Type B pancreatic cell (in vitro differentiated cells): ENCODE data around the gene GSTM3. TPM values are rescaled to one million over a fixed set of nuclear protein-coding genes. Genes with fewer than 3 reads are reported as not detected.

Source experiments
- DNase-seq: peaks from one replicate; pipeline ENCODE4 v3.0.0; 2021; ENCODE audit warnings: mixed read lengths; ENCODE audit not compliant: unreplicated experiment; ENCODE audit errors: extremely low spot score
- H3K27ac Mint-ChIP-seq: 2 replicates; pipeline ENCODE4 v1.8.0; 2021; ENCODE audit warnings: mild to moderate bottlenecking, mixed read lengths
- H3K27me3 Mint-ChIP-seq: 2 replicates; pipeline ENCODE4 v1.8.0; 2021; ENCODE audit warnings: mixed read lengths
- H3K36me3 Mint-ChIP-seq: 2 replicates; pipeline ENCODE4 v1.8.0; 2021; ENCODE audit warnings: mixed read lengths
- H3K4me1 Mint-ChIP-seq: one replicate; pipeline ENCODE4 v1.8.0; 2021; ENCODE audit warnings: mixed read lengths; ENCODE audit not compliant: unreplicated experiment
- H3K4me3 Mint-ChIP-seq: 2 replicates; pipeline ENCODE4 v1.8.0; 2021; ENCODE audit warnings: mild to moderate bottlenecking, mixed read lengths
- H3K9me3 Mint-ChIP-seq: 2 replicates; pipeline ENCODE4 v1.8.0; 2021; ENCODE audit warnings: mixed read lengths
- total RNA-seq: library from RNA; stranded (reverse); gene quantifications from 2 replicates; pipeline ENCODE4 v1.2.1, GENCODE V29; 2021; ENCODE audit warnings: low replicate concordance
- TF ChIP-seq, protein P1 (sequence below): fragments of 200-600 bp; sonication (generic); conservative IDR thresholded peaks from 2 replicates; pipeline ENCODE4 v1.5.0; 2021; ENCODE audit warnings: antibody characterized with exemption, mild to moderate bottlenecking

Gene GSTM3
- total RNA-seq, 1 donor from 2014 or later, result 78.4 TPM

DNA sequence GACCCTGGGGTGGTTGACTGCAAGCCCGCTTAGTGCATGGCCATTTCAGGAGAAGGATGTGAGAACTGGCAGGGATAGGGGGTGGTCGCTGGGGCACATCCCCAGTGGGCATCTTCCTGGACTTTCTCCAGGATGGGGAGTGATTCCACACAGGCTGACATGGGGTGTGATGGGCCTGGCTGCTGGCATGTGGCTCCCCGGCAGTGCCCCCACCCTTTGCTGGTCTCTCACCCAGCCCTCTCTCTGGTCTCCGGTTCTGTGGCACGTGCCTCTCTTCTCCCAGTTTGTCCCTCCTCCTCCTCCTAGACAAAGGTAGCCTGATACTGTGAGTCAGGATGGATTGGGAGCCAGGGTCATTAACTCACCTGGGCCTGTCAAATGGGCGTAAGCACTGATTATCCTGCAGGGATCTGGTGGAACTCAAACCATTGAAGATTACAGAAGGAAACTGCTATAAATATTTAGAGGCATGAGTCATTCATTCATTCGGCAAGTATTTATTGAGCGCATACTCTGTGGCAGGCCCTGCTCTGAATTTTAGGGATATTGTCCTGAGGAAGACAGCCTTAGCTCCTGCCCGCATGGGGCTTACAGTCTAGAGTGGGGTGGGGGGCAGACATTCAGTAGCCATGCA, 46.5 kb upstream of the GSTM3 start:
- H3K27ac Mint-ChIP-seq, result peak overlapping the region; percentile 70
- no peaks in the 10 kb centered on the region for H3K27me3 Mint-ChIP-seq
- H3K4me3 Mint-ChIP-seq, result no peak overlapping the region
- TF ChIP-seq, protein P1, sequence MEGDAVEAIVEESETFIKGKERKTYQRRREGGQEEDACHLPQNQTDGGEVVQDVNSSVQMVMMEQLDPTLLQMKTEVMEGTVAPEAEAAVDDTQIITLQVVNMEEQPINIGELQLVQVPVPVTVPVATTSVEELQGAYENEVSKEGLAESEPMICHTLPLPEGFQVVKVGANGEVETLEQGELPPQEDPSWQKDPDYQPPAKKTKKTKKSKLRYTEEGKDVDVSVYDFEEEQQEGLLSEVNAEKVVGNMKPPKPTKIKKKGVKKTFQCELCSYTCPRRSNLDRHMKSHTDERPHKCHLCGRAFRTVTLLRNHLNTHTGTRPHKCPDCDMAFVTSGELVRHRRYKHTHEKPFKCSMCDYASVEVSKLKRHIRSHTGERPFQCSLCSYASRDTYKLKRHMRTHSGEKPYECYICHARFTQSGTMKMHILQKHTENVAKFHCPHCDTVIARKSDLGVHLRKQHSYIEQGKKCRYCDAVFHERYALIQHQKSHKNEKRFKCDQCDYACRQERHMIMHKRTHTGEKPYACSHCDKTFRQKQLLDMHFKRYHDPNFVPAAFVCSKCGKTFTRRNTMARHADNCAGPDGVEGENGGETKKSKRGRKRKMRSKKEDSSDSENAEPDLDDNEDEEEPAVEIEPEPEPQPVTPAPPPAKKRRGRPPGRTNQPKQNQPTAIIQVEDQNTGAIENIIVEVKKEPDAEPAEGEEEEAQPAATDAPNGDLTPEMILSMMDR, result no peak
- no peaks in the 10 kb centered on the region for H3K9me3 Mint-ChIP-seq
- H3K4me1 Mint-ChIP-seq, result peaks cover 58% of the 10 kb centered on the region
- DNase-seq, result no peak
- H3K36me3 Mint-ChIP-seq, result no peaks in the 10 kb centered on the region

DNA sequence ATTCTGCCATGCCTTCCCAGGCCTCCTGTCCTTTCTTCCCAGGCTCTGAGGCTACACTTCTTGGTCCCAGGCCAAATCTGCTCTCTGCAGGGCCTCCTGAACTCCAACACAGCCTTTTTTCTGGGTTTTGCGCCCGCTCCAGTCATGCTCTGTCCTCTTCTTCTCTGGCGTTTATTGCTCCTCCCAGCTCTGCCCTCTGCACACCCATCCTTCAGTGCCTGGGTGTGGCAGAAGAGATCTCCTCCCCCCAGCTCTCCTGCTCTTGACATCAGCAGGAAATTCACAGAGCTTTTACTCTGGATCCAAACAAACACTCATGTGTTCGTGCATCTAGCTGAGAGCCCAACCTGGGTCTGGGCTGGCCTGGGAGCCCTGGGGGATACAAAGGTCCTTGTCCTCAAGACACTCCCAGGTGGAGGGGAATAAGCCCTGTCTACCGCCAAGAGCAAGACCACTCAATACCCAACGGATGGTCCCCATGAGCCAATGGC, 45.7 kb upstream of the GSTM3 start:
- Mint-ChIP-seq H3K9me3 (no peaks in the 10 kb centered on the region), H3K27ac (peak overlapping the region; percentile 64), H3K27me3 (no peaks in the 10 kb centered on the region), H3K36me3 (no peaks in the 10 kb centered on the region), H3K4me1 (peaks cover 51% of the 10 kb centered on the region), H3K4me3 (no peak overlapping the region)
- TF ChIP-seq, protein P1, result no peak
- DNase-seq, result no peak

DNA sequence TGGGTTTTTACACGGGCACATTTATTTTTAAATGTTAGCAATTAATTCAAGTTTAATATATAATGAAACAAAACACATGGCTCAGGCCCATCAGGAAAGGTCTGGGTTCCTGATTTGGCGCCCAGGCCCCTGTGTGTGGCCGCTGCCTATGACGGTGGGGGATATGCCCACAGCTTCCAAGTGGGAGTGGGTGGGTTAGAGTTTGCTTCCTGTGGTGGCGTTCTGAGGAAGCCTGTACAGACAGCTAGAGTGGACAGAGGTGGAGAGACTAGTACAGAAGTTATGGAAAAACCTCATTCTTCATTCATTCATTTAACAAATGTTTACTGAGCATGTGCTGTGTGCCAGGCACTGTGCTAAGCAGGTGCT, 45.3 kb upstream of the GSTM3 start:
- H3K4me1 Mint-ChIP-seq, result peaks cover 46% of the 10 kb centered on the region

DNA sequence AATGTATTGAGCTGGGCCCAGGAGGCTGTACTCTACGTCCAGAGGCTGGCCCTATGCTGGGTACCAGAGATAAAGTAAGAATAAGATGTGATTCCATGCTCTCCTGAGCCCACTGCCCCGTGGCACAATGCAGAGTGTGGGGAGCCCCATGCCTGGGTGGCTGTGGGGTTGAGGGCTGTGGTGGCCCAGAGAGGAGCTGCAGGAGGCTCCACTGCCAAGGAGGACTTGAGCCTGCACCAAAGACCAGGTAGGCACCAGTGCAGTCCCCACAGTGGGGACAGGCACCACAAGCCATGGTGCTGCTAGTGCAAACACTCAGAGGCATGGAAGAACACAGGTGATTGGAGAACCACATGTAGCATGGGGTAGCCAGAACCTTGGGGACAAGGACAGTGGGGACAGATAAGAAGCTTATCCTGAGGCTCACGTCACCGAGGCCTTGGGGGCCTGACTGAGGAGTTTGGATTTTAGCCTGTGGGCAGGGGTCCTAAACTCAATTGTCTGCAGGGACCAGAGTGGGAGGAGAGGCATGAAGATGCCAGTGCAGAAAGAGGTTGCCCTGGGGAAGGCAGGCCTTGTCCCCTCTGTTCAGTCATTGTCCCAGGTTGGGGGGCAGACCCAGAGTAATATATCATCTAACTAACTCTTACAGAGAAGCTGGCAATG, 44.7 kb upstream of the GSTM3 start:
- no peak for DNase-seq
- Mint-ChIP-seq H3K27me3 (no peaks in the 10 kb centered on the region), H3K4me1 (peaks cover 46% of the 10 kb centered on the region), H3K9me3 (no peaks in the 10 kb centered on the region), H3K27ac (no peak overlapping the region), H3K4me3 (no peak overlapping the region), H3K36me3 (no peaks in the 10 kb centered on the region)
- TF ChIP-seq, protein P1, result no peak

More for the DNA sequence above, 45.3 kb upstream of the GSTM3 start:
- Mint-ChIP-seq H3K27me3 (no peaks in the 10 kb centered on the region), H3K4me3 (no peak overlapping the region), H3K36me3 (no peaks in the 10 kb centered on the region), H3K27ac (peak overlapping the region; percentile 64), H3K9me3 (no peaks in the 10 kb centered on the region)
- no peak for DNase-seq
- TF ChIP-seq, protein P1, result no peak

DNA sequence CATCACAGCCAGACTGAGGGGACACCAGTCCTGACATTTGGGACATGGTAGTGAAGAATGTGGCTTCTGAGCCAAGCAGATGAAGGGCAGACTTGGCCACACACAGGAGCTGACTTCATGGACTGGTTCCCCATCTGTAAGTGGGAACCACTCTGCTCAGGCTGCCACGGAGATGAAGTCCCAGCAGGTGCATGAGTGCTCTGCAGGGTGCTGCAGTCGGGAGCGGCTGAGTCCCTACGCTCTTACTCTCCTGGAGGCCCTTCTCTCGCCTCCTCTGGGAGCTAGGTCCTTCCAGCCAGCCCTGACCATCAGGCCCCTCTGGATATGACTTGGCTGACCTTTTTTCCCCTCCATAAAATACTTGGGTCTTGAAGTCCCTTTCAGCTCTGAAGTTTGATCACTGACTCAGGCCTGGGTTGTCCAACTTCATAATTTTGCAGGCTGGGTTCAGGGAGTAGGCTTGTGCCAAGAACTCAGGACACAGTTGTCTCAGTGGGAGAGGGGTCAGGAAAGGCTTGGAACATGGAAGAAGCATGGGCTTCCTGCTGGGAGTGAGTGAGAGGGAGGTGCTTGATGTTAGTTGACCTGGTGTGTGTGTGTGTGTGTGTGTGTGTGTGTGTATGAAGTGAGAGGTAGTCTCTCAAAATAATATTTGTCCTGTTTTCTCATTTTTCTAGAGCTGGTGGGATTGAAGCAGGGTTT, 43.9 kb upstream of the GSTM3 start:
- Mint-ChIP-seq H3K36me3 (no peaks in the 10 kb centered on the region), H3K4me3 (peak overlapping the region; percentile 20), H3K4me1 (peaks cover 46% of the 10 kb centered on the region), H3K27ac (peak overlapping the region; percentile 79), H3K27me3 (no peaks in the 10 kb centered on the region), H3K9me3 (no peaks in the 10 kb centered on the region)
- no peak for DNase-seq
- TF ChIP-seq, protein P1, result no peak
